ENCODE results near the gene GFRA4.
"Not testable (repeated sequence)": the region's sequence is repeated elsewhere in the genome, so short reads cannot be mapped to it uniquely, and the experiment has no call there.

Gene GFRA4

DNA sequence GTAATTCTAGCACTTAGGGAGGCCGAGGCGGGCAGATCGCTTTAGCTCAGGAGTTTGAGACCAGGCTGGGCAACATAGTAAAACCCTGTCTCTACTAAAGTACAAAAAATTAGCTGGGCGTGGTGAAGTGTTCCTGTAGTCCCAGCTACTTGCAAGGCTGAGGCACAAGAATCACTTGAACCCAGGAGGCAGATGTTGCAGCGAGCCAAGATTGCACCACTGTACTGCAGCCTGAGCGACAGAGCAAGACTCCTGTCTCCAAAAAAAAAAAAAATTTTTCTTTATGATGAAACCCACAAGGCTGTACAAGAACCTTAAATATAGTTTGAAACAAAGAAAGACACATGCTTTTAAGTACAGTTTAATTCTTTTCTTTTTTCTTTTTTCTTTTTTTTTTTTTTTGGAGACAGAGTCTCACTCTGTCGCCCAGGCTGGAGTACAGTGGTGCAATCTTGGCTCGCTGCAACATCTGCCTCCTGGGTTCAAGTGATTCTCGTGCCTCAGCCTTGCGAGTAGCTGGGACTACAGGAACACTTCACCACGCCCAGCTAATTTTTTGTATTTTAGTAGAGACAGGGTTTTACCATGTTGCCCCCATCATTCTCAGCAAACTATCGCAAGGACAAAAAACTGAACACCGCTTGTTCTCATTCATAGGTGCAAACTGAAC is 47.9 kb downstream of the GFRA4 start:
- DNase-seq (ENCODE audit: low spot score): not testable (repeated sequence)

GRCh38 chr20:3614466-3614865 is 48.7 kb downstream of the GFRA4 start:
- DNase-seq (ENCODE audit: low spot score): no peak

GRCh38 chr20:3613821-3614440 is 49.3 kb downstream of the GFRA4 start:
- DNase-seq (ENCODE audit: low spot score): no peak

GRCh38 chr20:3612795-3613572 is 50.2 kb downstream of the GFRA4 start:
- no peak for DNase-seq (ENCODE audit: low spot score)

DNA sequence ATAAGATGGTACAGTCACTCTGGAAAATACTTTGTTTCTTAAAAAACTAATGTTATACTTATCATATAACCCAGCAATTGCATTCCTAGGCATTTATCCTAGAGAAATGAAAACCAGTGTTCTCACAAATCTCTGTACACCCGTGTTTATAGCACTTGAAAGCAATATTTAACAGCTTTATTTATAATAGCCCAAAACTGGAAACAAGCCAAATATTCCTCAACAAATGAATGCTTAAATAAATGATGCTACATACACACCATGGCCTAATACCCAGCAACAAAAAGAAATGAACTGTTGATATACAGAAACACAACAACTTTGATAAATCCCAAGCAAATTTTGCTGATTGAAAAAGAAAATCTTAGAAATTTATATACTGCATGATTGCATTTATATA is 51.3 kb downstream of the GFRA4 start:
- DNase-seq (ENCODE audit: low spot score): no peak

All from HuH-7 (cell line).